ENCODE measurements around the gene COL18A1.

The COL18A1 gene

GRCh38 chr21:45393021-45393420 is 11.9 kb upstream of the COL18A1 start:
- TF ChIP-seq, protein P1, sequence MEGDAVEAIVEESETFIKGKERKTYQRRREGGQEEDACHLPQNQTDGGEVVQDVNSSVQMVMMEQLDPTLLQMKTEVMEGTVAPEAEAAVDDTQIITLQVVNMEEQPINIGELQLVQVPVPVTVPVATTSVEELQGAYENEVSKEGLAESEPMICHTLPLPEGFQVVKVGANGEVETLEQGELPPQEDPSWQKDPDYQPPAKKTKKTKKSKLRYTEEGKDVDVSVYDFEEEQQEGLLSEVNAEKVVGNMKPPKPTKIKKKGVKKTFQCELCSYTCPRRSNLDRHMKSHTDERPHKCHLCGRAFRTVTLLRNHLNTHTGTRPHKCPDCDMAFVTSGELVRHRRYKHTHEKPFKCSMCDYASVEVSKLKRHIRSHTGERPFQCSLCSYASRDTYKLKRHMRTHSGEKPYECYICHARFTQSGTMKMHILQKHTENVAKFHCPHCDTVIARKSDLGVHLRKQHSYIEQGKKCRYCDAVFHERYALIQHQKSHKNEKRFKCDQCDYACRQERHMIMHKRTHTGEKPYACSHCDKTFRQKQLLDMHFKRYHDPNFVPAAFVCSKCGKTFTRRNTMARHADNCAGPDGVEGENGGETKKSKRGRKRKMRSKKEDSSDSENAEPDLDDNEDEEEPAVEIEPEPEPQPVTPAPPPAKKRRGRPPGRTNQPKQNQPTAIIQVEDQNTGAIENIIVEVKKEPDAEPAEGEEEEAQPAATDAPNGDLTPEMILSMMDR (IDR thresholded peaks at IDR 0.05; ENCODE audit: insufficient read depth, low read length, missing control alignments), result no peak
- ChIA-PET CTCF (interaction anchor here (1.2 kb wide), 1 partner anchor 9 kb away, joined by 3 read pairs; no protein-coding TSS in a partner anchor), POLR2A (no interaction called here)
- no peak overlapping the region for H3K4me3 ChIP-seq (ENCODE audit: low read depth, low read length)
- DNase-seq (ENCODE audit: low read depth, low spot score), result no peak

- TF ChIP-seq, protein P1 (IDR thresholded peaks at IDR 0.05; ENCODE audit: insufficient read depth, low read length, missing control alignments), result no peak
- POLR2A ChIA-PET, result no interaction called here
- CTCF ChIA-PET, result no interaction called here
- H3K4me3 ChIP-seq (ENCODE audit: low read depth, low read length), result no peak overlapping the region
- no peak for DNase-seq (ENCODE audit: low read depth, low spot score)
Measured at GRCh38 chr21:45393833-45394638, 10.9 kb upstream of the COL18A1 start.

- ChIA-PET POLR2A (no interaction called here), CTCF (interaction anchor here (1.0 kb wide), 1 partner anchor 10 kb away, joined by 4 read pairs; no protein-coding TSS in a partner anchor)
- no peak for DNase-seq (ENCODE audit: low read depth, low spot score)
- TF ChIP-seq, protein P1 (IDR thresholded peaks at IDR 0.05; ENCODE audit: insufficient read depth, low read length, missing control alignments), result no peak
- H3K4me3 ChIP-seq (ENCODE audit: low read depth, low read length), result no peak overlapping the region
Measured at GRCh38 chr21:45396620-45396995, 8.4 kb upstream of the COL18A1 start.

GRCh38 chr21:45397381-45397780 is 7.6 kb upstream of the COL18A1 start:
- POLR2A ChIA-PET, result no interaction called here
- CTCF ChIA-PET, result interaction anchor here (1.0 kb wide), 2 partner anchors 11 to 42 kb away, joined by 3 to 4 read pairs; no protein-coding TSS in a partner anchor
- TF ChIP-seq, protein P1 (IDR thresholded peaks at IDR 0.05; ENCODE audit: insufficient read depth, low read length, missing control alignments), result no peak
- no peak overlapping the region for H3K4me3 ChIP-seq (ENCODE audit: low read depth, low read length)
- DNase-seq (ENCODE audit: low read depth, low spot score), result no peak

GRCh38 chr21:45401054-45401518 is 3.9 kb upstream of the COL18A1 start:
- POLR2A ChIA-PET, result interaction anchor here (0.9 kb wide), 1 partner anchor 20 kb away, joined by 3 read pairs; no protein-coding TSS in a partner anchor
- CTCF ChIA-PET, result interaction anchor here (0.9 to 2.1 kb wide), 6 partner anchors 9 to 262 kb away, joined by 3 to 7 read pairs (median 6); no protein-coding TSS in a partner anchor
- TF ChIP-seq, protein P1 (IDR thresholded peaks at IDR 0.05; ENCODE audit: insufficient read depth, low read length, missing control alignments), result no peak
- no peak for DNase-seq (ENCODE audit: low read depth, low spot score)
- H3K4me3 ChIP-seq (ENCODE audit: low read depth, low read length), result no peak overlapping the region

All from AG04449 (cell line).